Measurements from ENCODE around the gene CREB5. TPM values are rescaled to one million over a fixed set of nuclear protein-coding genes. Genes with fewer than 3 reads are reported as not detected.

The CREB5 gene
- total and polyA plus RNA-seq, 2 of the 8 experiments (the other 6 are each of a cell fraction or from before 2014, with no cell fraction given), result 2.4 to 2.7 TPM

DNA sequence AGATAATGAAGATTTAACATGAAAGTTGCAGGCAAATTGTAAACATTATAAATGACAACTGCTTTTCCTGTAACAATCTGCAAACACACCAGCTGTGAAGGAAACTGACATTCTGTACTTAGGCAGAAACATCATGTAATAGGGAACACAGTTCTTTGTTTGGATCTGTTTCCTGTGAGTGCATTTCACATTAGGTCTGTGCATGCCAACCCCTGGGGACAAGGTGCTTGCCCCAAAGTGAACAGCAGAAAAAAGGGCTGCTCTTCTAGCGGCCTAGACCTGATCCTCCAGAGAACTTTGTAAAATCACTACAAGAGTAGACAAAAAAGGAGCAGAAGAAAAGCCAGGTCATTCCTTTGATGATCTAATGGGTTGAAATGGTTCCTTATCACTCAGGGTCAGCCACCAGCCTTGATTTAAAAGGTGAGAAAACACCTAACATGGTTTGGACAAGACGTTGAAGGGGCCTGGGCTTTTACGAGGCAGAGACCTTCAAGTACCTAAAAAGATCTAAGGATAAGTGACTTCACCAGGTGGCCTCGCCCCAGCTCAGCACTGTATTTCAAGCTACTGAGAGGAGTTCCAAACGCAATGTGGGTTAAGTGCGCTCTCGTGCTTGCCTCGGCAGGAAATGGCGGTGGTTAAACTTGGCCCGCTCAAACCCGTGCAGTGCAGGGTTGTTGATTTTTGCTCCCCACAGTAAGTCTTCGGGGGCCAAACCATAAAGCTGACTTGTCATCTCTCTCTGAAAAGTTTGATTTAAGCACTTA, 249.7 kb downstream of the CREB5 start:
- H2BK12ac ChIP-seq (ENCODE audit: low read depth, low read length), result no peak overlapping the region
- no peak overlapping the region for H4K5ac ChIP-seq (ENCODE audit: insufficient read length, low read depth, low read length)
- no peaks in the 10 kb centered on the region for H3K36me3 ChIP-seq (ENCODE audit: control insufficient read depth in 2 of 4, insufficient read depth in 4 of 4, low read length in 3 of 4)
- H3K27ac ChIP-seq (ENCODE audit: low read depth, low read length), result no peak overlapping the region
- H3K4me2 ChIP-seq (ENCODE audit: insufficient read depth in 1 of 2, low read depth in 2 of 2, low read length in 2 of 2), result no peak overlapping the region
- peaks cover 2 to 6% of the 10 kb centered on the region in 2 experiments; a peak in 1 of 4 replicates for H3K9me3 ChIP-seq (ENCODE audit: insufficient read depth in 2 of 2, low read depth in 1 of 2, low read length in 1 of 2)
- H2BK15ac ChIP-seq (ENCODE audit: low read length), result no peak overlapping the region
- WGBS, 2 experiments (ENCODE audit: extremely low coverage in 1 of 2, insufficient coverage in 1 of 2, insufficient read length in 1 of 2, insufficient replicate concordance in 2 of 2, low coverage in 1 of 2, low lambda C conversion rate in 2 of 2, missing lambda C conversion rate in 1 of 2), result 93% methylated on average over 12 of the region's 12 CpGs; no CpG with 5 or more reads in 1 of the 2 experiments
- no peak overlapping the region for H3K9ac ChIP-seq (replicated peaks in 1 of 4; ENCODE audit: extremely low read depth in 1 of 4, low read depth in 3 of 4, low read length in 3 of 4)
- no peak overlapping the region for H3K4me3 ChIP-seq (ENCODE audit: extremely low read depth in 1 of 4, insufficient read depth in 2 of 4, low read depth in 3 of 4, low read length in 4 of 4)
- POLR2A ChIA-PET (ENCODE audit: partially characterized antibody), result interaction anchor here (1.2 kb wide), 1 partner anchor 12 kb away, joined by 3 read pairs; no protein-coding TSS in a partner anchor
- no peak overlapping the region for H2AK5ac ChIP-seq (ENCODE audit: low read depth, low read length)
- no peak overlapping the region for H4K8ac ChIP-seq (ENCODE audit: extremely low read depth, insufficient read depth, low read length)
- CTCF ChIA-PET (ENCODE audit: partially characterized antibody), result interaction anchor here (0.8 to 1.2 kb wide), 3 partner anchors 19 to 48 kb away, joined by 3 to 4 read pairs (median 3); no protein-coding TSS in a partner anchor
- no peak overlapping the region for H2BK120ac ChIP-seq (replicated peaks; ENCODE audit: low read depth, low read length)
- no peak overlapping the region for H3K18ac ChIP-seq (ENCODE audit: extremely low read depth, low read length)
- H2BK5ac ChIP-seq (ENCODE audit: low read depth, low read length), result no peak overlapping the region
- H3K23ac ChIP-seq (ENCODE audit: insufficient read length), result no peak overlapping the region
- H3K23me2 ChIP-seq (ENCODE audit: low read depth, low read length), result no peaks in the 10 kb centered on the region
- H3K4me1 ChIP-seq (replicated peaks in 1 of 4; ENCODE audit: control insufficient read depth in 3 of 4, insufficient read depth in 4 of 4, low read length in 3 of 4), result no peaks in the 10 kb centered on the region
- no peaks in the 10 kb centered on the region for H3K79me2 ChIP-seq (ENCODE audit: control insufficient read depth in 1 of 2, insufficient read depth in 2 of 2, low read length in 2 of 2)
- no peak overlapping the region for H4K91ac ChIP-seq (replicated peaks; ENCODE audit: insufficient read length, low read length)
- no peaks in the 10 kb centered on the region for H4K20me1 ChIP-seq (replicated peaks in 1 of 2; ENCODE audit: control insufficient read depth in 1 of 2, insufficient read depth in 2 of 2, low read length in 2 of 2)
- H3K4ac ChIP-seq (replicated peaks; ENCODE audit: insufficient read length, low read depth, low read length), result no peak overlapping the region
- no peaks in the 10 kb centered on the region for H3K79me1 ChIP-seq (ENCODE audit: low read depth, low read length)
- no peak for DNase-seq (ENCODE audit: low read depth in 1 of 2, low spot score in 2 of 2)
- no peaks in the 10 kb centered on the region for H3K27me3 ChIP-seq (replicated peaks in 1 of 4; ENCODE audit: control insufficient read depth in 3 of 4, extremely low read depth in 1 of 4, insufficient read depth in 3 of 4, low read length in 3 of 4)
- H3K14ac ChIP-seq (ENCODE audit: insufficient read length), result no peak overlapping the region
- no peak for FAIRE-seq
- H2BK20ac ChIP-seq (ENCODE audit: low read length), result no peak overlapping the region
- H3K56ac ChIP-seq (replicated peaks; ENCODE audit: insufficient read length, low read depth, low read length), result no peak overlapping the region
- H2AFZ ChIP-seq (ENCODE audit: low read length), result peak overlapping the region; percentile 39; the same call in 1 of the 2 replicates
- TF ChIP-seq SAP30 (IDR thresholded peaks at IDR 0.05; ENCODE audit: insufficient read depth, insufficient replicate concordance, low read length), result no peak
- no peak for TF ChIP-seq GABPA (IDR thresholded peaks at IDR 0.05; ENCODE audit: borderline replicate concordance, insufficient read depth, low read length)
- TF ChIP-seq EZH2 (IDR thresholded peaks at IDR 0.05; ENCODE audit: low read depth, low read length, severe bottlenecking), result no peak
- TF ChIP-seq CEBPB (IDR thresholded peaks at IDR 0.05; ENCODE audit: low read depth, low read length), result no peak
- no peak for TF ChIP-seq RFX5 (IDR thresholded peaks at IDR 0.05; ENCODE audit: borderline replicate concordance, low read depth, low read length)
- TF ChIP-seq KDM1A (IDR thresholded peaks at IDR 0.05; ENCODE audit: borderline replicate concordance, low read length), result no peak
- no peak for TF ChIP-seq YY1 (IDR thresholded peaks at IDR 0.05; ENCODE audit: low read depth, low read length)
- TF ChIP-seq, protein P1, sequence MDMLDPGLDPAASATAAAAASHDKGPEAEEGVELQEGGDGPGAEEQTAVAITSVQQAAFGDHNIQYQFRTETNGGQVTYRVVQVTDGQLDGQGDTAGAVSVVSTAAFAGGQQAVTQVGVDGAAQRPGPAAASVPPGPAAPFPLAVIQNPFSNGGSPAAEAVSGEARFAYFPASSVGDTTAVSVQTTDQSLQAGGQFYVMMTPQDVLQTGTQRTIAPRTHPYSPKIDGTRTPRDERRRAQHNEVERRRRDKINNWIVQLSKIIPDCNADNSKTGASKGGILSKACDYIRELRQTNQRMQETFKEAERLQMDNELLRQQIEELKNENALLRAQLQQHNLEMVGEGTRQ (IDR thresholded peaks at IDR 0.05; ENCODE audit: low read length), result no peak
- no peak for TF ChIP-seq RXRA (IDR thresholded peaks at IDR 0.05; ENCODE audit: insufficient read depth, low read depth, low read length)
- no peak for TF ChIP-seq TCF12 (IDR thresholded peaks at IDR 0.05; ENCODE audit: low read depth, low read length)
- no peak for TF ChIP-seq SRF (IDR thresholded peaks at IDR 0.05; ENCODE audit: low read depth, low read length)
- no peak for TF ChIP-seq TAF1 (IDR thresholded peaks at IDR 0.05; ENCODE audit: low read depth, low read length)
